Posterior vena cava (tissue), 2 donors: ENCODE results near the gene TMEM94. TPM values are rescaled to one million over a fixed set of nuclear protein-coding genes. Genes with fewer than 3 reads are reported as not detected.
A peak's percentile ranks its signal among the peaks of the same experiment; 100 is the strongest.
"Not testable (repeated sequence)": the region's sequence is repeated elsewhere in the genome, so short reads cannot be mapped to it uniquely, and the experiment has no call there.

ENCODE experiments used
- DNase-seq: peaks from one replicate; pipeline ENCODE4 v3.0.0-alpha.2; 2020; ENCODE audit warnings: low spot score
- intact Hi-C, 2 donors: fragments of 100-400 bp; cut with DNase I; formaldehyde crosslinking; loops; one replicate each; pipeline versions ENCODE4 v1.14.1 to v1.14.2; 2022 to 2023
- total RNA-seq, 2 donors: library from RNA; stranded (reverse); fragmentation: NEBNext Ultra II Directional; extraction: Animal tissue kit (Norgen Biotek cat#: 25700); gene quantifications; one replicate each; pipeline ENCODE4 v1.2.1, GENCODE V29; 2021
- donor health status: DM: yes; HTN: yes; CAD: no.
- donor health status: DM: yes; HTN: yes; CAD: no.

TMEM94 gene
- total RNA-seq, 2 donors from 2014 or later = 53.8 to 64.3 TPM

- intact Hi-C loops = loop anchor here in 1 of 2 donors (5.0 kb wide), 1 partner anchor 71 kb away; the partner anchor contains the start of gene MYO15B
- no peak for DNase-seq
Observed at GRCh38 chr17:75516619-75517296, 60.3 kb downstream of the TMEM94 start.

DNA sequence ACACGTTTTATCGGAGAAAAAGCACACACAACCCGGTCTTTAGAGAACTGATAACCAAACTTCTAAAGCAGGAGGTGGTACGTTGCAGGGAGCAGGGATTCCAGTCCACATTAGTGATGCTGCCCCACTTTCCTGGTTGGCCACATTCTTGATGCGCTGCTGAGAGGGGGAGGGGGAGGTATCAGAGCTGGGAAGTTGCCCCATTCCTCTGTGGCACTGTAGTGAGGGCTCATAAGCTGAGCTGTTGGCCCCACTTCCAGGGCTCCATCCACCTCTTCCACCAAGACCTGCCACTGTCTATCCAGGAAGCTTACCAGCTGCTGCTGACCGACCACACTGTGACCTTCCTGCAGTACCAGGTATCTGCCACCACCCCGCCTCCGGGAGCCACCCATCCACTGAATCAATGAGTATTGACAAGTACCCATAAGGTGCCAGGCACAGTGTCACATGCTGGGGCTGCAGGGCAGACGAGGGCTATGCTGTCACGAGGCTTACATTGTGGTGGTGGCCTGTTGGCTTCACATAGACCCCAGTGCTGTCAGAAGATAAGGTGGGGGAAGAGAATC is 60.9 kb downstream of the TMEM94 start:
- no peak for DNase-seq
- intact Hi-C loops = loop anchor here in 1 of 2 donors (5.0 kb wide), 1 partner anchor 70 kb away; the partner anchor contains the start of gene MYO15B

DNA sequence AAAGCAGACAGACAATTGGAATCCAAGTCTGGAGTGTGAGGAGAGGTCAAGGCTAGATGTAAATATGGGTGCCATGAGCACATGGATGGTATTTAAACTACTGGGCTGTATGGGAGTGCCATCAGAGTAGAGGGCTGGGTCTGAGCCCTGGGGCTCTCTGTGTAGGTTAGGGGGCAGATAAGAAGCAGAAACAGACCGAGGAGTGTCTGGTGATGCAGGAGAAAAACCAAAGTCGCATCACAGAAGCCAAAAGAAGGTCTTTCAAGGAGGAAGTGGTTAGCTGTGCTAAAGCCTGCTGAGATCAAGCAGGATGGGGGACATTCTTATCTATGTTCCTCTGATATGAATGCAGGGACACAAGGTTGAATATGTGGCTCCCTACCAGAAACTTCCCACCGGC is 61.8 kb downstream of the TMEM94 start:
- intact Hi-C loops = loop anchor here in 1 of 2 donors (5.0 kb wide), 1 partner anchor 69 kb away; the partner anchor contains the start of gene MYO15B
- DNase-seq = no peak

DNA sequence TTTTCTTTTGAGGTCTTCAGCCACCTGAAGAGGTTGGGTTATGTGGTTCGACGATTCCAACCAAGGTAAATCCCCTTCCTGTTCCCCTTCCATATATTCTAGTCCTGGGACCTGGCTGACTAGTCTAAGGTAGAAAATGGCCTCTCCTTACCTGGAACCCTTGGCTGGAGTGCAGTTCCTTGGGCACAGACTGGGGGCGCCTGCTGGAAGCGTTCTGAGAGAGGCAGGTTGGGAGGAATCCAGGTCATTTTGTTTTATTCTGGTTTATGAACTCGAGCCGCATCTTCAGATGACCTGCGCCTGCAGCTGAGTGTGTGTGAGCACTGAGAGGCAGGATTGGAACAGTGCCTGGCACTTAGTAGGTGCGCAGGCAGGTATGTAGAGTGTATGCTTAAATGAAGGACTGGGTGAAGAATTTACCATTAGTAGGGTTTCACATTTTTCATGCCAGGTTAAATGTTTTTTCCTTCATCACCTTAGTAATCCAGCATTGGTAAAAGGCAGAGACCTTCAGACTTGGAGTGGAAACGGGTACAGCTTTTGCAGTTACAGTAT is 62.6 kb downstream of the TMEM94 start:
- intact Hi-C loops = loop anchor here in 1 of 2 donors (5.0 kb wide), 1 partner anchor 68 kb away; the partner anchor contains the start of gene MYO15B
- DNase-seq = no peak

GRCh38 chr17:75520413-75520812 is 64.0 kb downstream of the TMEM94 start:
- intact Hi-C loops = loop anchor here in 1 of 2 donors (5.0 kb wide), 1 partner anchor 198 kb away; no protein-coding TSS in a partner anchor
- not testable (repeated sequence) for DNase-seq

DNA sequence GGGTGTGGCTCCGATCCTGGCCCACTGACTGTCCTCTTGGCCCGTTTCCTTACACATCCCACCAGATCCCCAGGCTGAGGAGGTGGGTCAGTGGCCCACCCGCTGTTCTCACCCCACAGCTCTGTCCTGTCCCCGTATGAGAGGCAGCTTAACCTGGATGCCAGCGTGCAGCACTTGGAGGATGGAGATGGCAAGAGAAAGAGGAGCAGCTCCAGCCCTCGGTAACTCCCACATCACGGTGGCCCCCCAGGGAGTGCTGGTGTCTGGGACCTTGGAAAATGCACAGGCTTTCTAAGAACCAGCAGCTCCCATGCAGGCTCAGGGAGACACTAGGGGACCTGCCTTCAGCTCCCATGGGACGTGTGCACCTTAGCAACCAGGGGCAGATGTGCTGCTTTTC is 64.9 kb downstream of the TMEM94 start:
- no peak for DNase-seq
- intact Hi-C loops = loop anchor here in 1 of 2 donors (5.0 kb wide), 1 partner anchor 199 kb away; no protein-coding TSS in a partner anchor

DNA sequence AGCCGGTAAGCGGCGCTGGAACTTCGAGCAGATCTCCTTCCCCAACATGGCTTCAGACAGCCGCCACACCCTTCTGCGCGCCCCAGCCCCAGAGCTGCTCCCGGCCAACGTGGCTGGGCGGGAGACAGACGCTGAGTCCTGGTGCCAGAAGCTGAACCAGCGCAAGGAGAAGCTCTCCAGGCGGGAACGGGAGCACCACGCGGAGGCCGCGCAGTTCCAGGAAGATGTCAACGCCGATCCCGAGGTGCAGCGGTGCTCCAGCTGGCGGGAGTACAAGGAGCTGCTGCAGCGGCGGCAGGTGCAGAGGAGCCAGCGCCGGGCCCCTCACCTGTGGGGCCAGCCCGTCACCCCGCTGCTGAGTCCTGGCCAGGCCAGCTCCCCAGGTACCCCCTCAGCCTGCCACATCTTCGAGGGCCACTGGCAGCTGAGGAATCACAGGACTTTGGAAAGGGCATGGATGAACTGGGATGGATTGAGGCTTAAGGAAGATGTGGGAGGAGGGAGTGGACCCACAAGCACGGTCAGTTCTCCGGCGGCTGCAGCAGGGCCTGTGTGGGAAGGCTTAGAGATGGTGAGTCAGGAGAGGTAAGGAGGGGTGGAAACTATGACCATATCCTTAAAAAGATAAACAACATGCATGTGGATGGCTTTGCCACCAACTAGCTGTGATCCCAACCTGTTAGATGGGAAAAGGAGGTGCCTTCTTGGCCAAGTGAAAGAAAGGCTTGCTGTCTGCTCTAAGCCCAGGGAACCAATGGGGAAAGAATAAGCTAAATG is 65.7 kb downstream of the TMEM94 start:
- intact Hi-C loops = loop anchor here in 1 of 2 donors (5.0 kb wide), 1 partner anchor 200 kb away; no protein-coding TSS in a partner anchor
- DNase-seq = no peak

GRCh38 chr17:75523647-75524046 is 67.2 kb downstream of the TMEM94 start:
- intact Hi-C loops = loop anchor here (1.0 to 5.0 kb wide), 2 partner anchors 34 to 201 kb away; no protein-coding TSS in a partner anchor
- DNase-seq = no peak

- no peak for DNase-seq
- intact Hi-C loops = loop anchor here in 1 of 2 donors (5.0 kb wide), 1 partner anchor 202 kb away; no protein-coding TSS in a partner anchor
Observed at GRCh38 chr17:75524269-75524969, 68.0 kb downstream of the TMEM94 start.

DNA sequence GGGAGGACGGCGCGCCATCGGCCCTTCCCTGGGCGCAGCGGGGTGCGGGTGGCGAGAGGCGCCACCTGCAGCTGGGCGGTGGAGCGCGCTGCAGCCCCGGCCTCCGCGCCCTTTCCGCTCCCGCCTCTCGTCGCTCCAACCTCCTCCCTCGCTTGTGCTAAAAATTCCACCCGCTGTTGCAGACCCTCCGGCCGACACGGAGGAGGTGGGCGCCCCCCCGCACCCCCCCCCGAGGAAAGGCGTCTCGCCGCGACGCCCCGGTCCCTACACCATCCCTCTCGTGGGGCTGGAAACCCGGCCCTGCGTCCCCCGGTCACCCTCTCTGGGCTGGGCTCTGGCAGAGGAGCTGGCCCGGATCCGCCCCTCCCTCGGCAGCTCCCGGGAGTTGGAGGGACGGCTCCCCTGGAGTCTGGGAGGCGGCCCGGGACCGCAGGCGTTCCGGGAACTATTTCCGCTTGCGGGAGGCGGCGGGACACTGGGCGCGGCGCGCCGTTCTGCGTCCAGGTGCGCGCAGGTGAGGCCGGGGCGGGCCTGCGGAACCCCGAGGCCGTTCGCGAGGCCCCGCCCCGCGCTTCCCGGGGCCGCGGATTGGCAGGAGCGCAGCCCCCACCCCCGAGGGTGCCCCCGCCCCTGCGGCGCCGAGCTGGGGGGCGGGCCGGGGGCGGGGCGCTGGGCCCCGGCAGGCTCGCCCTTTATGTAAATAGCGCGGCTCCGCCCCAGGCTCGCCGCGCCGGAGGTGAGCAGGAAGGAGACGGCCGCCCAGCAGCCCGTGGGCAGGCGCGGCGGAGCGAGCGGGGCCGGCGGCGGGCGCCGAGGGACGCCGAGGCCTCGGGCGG is 68.8 kb downstream of the TMEM94 start, which contains the start of gene LLGL2:
Gene LLGL2, plus strand, starts transcription at position 728 of the 836 bp plus-strand sequence. CDS start 17,730 bp downstream, outside the sequence.
- peak; percentile 89 for DNase-seq
- intact Hi-C loops = loop anchor here in 1 of 2 donors (5.0 kb wide), 1 partner anchor 203 kb away; no protein-coding TSS in a partner anchor

GRCh38 chr17:75525806-75526554 is 69.5 kb downstream of the TMEM94 start:
- no peak for DNase-seq
- intact Hi-C loops = no loop called here

DNA sequence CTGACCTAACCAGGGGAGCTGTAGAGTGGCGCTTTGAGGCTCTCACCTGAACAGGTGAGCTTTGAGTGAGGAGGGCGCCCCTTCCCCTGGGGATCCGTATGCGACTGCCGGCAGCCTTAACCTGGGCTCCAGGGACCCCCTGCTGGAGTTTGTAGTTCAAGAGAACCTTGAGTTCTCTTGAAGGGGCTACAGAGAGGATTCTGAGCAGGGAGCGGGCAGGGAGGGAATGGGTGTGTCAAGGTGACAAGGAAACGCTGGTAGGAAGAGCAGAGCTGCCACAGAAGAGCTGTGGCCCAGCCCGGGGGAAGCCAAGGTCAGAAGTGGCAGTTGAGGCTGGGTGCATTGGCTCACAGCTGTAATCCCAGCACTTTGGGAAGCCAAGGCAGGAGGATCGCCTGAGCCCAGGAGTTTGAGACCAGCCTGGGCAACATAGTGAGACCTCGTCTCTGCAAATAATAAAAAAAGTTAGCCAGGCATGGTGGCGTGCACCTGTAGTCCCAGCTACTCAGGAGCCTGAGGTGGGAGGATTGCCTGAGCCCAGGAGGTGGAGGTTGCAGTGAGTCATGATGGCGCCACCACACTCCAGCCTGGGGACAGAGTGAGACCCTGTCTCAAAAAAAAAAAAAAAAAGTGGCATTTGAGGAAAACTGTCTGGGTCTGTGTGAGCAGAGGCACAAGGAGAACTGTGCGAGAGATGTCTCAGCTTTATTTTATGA is 70.3 kb downstream of the TMEM94 start:
- intact Hi-C loops = no loop called here
- no peak for DNase-seq

GRCh38 chr17:75530837-75531720 is 74.6 kb downstream of the TMEM94 start:
- intact Hi-C loops = no loop called here
- DNase-seq = no peak

- no peak for DNase-seq
- intact Hi-C loops = loop anchor here in 1 of 2 donors (2.0 kb wide), 1 partner anchor 79 kb away; no protein-coding TSS in a partner anchor
Observed at GRCh38 chr17:75531721-75532072, 75.3 kb downstream of the TMEM94 start.

GRCh38 chr17:75535119-75535537 is 78.7 kb downstream of the TMEM94 start:
- no peak for DNase-seq
- intact Hi-C loops = no loop called here
